Subcutaneous abdominal adipose tissue (tissue), 5 donors: ENCODE data around the gene JMJD7.

Source experiments
- H3K27ac ChIP-seq: one replicate; pipeline ENCODE4 v1.7.0; 2013; ENCODE audit warnings: low read depth, mild to moderate bottlenecking, inconsistent platforms, low read length, moderate library complexity
- H3K27me3 ChIP-seq, 5 donors: one replicate each; pipeline ENCODE4 v1.7.0; 2013; ENCODE audit warnings: low read length in 5 of 5, inconsistent platforms in 1 of 5; ENCODE audit not compliant: control insufficient read depth in 5 of 5, insufficient read depth in 4 of 5
- H3K36me3 ChIP-seq, 5 donors: one replicate each; pipeline ENCODE4 v1.7.0; 2013; ENCODE audit warnings: low read length in 5 of 5; ENCODE audit not compliant: control insufficient read depth in 5 of 5, insufficient read depth in 5 of 5
- H3K4me1 ChIP-seq, 5 donors: one replicate each; pipeline ENCODE4 v1.7.0; 2013; ENCODE audit warnings: low read length in 5 of 5, mild to moderate bottlenecking in 3 of 5, moderate library complexity in 1 of 5; ENCODE audit not compliant: control insufficient read depth in 5 of 5, insufficient read depth in 5 of 5
- H3K4me3 ChIP-seq, 5 donors: one replicate each; pipeline ENCODE4 v1.7.0; 2013; ENCODE audit warnings: low read length in 5 of 5, low read depth in 1 of 5
- H3K9ac ChIP-seq, 5 donors: one replicate each; pipeline ENCODE4 v1.7.0; 2013; ENCODE audit warnings: low read length in 5 of 5, mild to moderate bottlenecking in 4 of 5, moderate library complexity in 3 of 5
- H3K9me3 ChIP-seq, 5 donors: one replicate each; pipeline ENCODE4 v1.7.0; 2013; ENCODE audit warnings: low read length in 5 of 5; ENCODE audit not compliant: control insufficient read depth in 5 of 5
- donor health status: healthy.
- donor health status: healthy.
- donor health status: healthy.
- donor health status: healthy.
- donor health status: healthy.

JMJD7 gene

DNA sequence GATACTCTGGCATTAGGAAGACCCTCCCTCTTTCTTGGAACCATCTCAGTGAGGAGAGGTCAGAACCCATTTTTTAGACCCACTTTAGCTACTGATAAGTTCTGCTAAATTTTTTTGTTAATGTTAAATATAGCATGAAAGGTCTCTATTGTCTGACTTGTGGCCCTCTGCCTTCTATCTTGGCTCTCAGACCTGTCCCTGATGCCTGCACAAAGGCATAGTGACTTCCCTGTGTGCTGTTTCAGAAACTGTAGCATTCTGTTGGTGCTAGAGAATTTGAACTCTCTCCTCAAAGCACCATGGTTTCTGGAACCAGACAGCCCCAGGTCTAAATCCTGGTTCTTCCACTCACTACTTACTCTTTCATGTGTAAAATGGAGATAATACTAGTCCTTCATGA lies 38.2 kb upstream of the JMJD7 start:
- Histone ChIP-seq H3K36me3 (no peaks in the 10 kb centered on the region), H3K27me3 (no peaks in the 10 kb centered on the region), H3K9ac (no peak overlapping the region), H3K27ac (no peak overlapping the region), H3K4me3 (no peak overlapping the region), H3K4me1 (peaks cover 10 to 40% (median 26%) of the 10 kb centered on the region in 5 donors), H3K9me3 (no peaks in the 10 kb centered on the region)

DNA sequence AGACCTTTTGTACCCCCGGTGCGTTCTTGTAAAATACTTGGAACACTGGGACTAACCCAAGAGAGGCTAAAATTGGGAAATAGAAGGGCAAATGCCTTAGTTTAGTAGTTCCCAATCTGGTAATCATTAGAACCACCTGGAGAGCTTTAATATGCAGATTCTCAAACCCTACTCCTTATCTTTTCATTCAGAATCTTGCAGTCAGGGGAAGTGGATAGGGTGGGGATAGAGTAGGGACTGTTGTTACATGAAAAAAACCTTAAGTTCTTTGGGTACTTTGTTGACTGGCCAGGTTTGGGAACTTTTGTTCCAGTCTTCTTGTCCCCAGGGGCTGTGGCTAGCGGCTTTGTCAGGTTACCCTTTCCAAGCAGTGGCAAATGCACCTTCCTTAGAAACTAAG lies 37.7 kb upstream of the JMJD7 start:
- Histone ChIP-seq H3K4me3 (no peak overlapping the region), H3K27me3 (no peaks in the 10 kb centered on the region), H3K36me3 (no peaks in the 10 kb centered on the region), H3K9me3 (no peaks in the 10 kb centered on the region), H3K27ac (no peak overlapping the region), H3K9ac (no peak overlapping the region), H3K4me1 (peaks cover 10 to 40% (median 26%) of the 10 kb centered on the region in 5 donors)

DNA sequence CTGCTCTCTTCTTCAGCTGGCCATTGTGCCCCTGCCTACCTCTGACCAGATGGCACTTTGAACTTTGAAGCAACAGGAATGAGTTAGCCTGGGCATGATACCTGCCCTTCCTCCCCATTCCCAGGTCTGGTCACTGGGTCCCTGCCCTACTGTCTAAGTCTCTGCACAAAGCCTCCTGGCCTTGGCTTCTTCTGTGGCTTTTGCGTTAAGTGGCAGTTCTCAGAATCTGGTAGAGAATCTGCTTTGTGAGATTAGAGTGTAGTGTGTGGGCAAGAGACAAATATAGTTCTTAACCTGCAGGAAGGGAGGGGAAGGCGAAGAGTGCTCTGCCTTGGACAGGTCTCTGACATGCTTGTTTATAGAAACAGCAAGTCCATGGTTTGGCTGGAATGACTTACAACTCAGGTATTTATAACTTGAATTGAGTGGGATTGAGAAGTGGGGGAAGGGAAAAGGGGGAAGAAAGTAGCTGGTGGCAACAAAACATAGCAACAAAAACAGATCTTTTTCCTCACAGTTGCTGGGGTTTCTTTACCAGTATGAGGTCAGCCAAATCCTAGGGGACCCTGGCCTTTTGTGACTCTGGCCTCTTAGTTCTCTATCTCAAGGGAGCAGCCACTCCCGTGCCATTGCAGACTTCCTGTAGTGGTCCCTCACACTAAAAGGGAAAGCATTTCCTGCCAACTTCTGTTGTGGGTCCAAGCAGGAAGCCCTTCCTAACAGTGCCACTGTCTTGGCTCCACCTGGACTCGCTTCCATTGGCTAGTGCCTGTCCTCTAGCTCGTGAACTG lies 36.9 kb upstream of the JMJD7 start:
- Histone ChIP-seq H3K9me3 (no peaks in the 10 kb centered on the region), H3K4me3 (no peak overlapping the region), H3K36me3 (no peaks in the 10 kb centered on the region), H3K4me1 (peaks cover 11 to 42% (median 28%) of the 10 kb centered on the region in 5 donors), H3K27me3 (no peaks in the 10 kb centered on the region), H3K27ac (peak overlapping the region; percentile 10), H3K9ac (no peak overlapping the region)

DNA sequence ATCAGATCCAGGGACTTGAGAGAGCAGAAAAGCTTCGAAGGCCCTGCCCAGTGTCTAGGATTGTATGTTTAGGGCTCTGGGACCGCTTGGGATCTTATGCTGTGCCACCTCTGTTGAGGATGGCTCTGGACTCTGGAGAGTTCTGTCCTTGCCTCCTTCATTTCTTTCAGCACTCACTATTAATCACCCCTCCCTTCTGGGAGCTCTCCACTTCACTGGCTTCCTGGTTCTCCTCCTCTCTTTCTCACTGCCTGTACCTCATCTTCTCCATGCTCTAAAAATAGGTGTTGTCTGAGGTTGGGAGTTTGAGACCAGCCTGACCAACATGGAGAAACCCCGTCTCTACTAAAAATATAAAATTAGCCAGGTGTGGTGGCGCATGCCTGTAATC lies 36.4 kb upstream of the JMJD7 start:
- no peaks in the 10 kb centered on the region for H3K27me3 ChIP-seq
- H3K4me1 ChIP-seq: peaks cover 13 to 48% (median 34%) of the 10 kb centered on the region in 5 donors
- no peak overlapping the region for H3K9ac ChIP-seq
- H3K27ac ChIP-seq: peak overlapping the region; percentile 10
- no peaks in the 10 kb centered on the region for H3K36me3 ChIP-seq
- H3K9me3 ChIP-seq: no peaks in the 10 kb centered on the region
- H3K4me3 ChIP-seq: no peak overlapping the region

DNA sequence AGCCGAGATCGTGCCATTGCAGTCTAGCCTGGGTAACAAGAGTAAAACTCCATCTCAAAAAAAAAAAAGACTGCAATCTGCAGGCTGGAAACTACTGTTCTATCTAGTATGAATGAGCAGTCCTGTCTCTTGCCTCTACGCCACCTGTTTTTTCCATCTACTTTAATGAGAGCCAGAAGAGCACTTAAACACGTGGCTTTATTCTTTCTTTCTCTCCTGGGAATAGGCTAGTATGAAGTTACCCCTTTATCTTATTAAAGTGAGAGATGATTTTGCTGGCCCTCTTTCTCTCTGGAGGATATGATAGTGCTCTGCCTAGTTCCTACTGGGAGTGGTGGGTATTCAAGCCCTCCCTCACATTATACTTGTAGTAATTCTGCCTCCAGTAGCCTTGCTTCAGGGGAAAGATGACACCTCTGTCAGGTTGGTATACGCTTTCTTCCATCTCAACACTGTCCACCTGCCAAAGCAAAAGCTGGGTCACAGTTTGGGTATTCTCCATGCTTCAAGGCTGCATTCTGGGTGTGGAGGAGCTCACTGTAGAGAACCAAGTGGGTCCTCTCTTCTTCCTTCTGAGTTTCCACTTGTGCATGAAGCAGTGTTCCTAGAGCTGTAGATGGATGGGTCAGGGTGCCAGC lies 35.8 kb upstream of the JMJD7 start:
- H3K4me1 ChIP-seq: peaks cover 13 to 54% (median 37%) of the 10 kb centered on the region in 5 donors
- H3K4me3 ChIP-seq: no peak overlapping the region
- peak overlapping the region; percentile 10 for H3K27ac ChIP-seq
- no peaks in the 10 kb centered on the region for H3K36me3 ChIP-seq
- no peak overlapping the region for H3K9ac ChIP-seq
- H3K27me3 ChIP-seq: no peaks in the 10 kb centered on the region
- no peaks in the 10 kb centered on the region for H3K9me3 ChIP-seq

DNA sequence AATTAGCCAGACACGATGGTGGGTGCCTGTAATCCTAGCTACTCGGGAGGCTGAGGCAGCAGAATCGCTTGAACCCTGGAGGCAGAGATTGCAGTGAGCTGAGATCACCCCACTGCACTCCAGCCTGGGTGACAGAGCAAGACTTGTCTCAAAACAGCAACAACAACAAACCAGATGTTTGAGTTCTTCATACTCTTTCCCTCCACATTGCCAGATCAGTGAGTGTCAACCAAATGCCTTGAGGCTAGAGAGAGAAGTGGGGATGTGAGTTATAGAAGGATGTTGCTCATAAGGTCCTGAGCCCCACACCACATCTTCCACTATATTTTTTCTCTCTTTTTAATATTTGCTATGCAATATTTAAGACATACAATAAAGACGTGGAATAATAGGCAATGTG lies 33.8 kb upstream of the JMJD7 start:
- H3K9me3 ChIP-seq: no peaks in the 10 kb centered on the region
- H3K36me3 ChIP-seq: no peaks in the 10 kb centered on the region
- H3K27me3 ChIP-seq: no peaks in the 10 kb centered on the region
- H3K4me3 ChIP-seq: no peak overlapping the region
- H3K27ac ChIP-seq: no peak overlapping the region
- peaks cover 14 to 53% (median 37%) of the 10 kb centered on the region in 5 donors for H3K4me1 ChIP-seq
- H3K9ac ChIP-seq: no peak overlapping the region

DNA sequence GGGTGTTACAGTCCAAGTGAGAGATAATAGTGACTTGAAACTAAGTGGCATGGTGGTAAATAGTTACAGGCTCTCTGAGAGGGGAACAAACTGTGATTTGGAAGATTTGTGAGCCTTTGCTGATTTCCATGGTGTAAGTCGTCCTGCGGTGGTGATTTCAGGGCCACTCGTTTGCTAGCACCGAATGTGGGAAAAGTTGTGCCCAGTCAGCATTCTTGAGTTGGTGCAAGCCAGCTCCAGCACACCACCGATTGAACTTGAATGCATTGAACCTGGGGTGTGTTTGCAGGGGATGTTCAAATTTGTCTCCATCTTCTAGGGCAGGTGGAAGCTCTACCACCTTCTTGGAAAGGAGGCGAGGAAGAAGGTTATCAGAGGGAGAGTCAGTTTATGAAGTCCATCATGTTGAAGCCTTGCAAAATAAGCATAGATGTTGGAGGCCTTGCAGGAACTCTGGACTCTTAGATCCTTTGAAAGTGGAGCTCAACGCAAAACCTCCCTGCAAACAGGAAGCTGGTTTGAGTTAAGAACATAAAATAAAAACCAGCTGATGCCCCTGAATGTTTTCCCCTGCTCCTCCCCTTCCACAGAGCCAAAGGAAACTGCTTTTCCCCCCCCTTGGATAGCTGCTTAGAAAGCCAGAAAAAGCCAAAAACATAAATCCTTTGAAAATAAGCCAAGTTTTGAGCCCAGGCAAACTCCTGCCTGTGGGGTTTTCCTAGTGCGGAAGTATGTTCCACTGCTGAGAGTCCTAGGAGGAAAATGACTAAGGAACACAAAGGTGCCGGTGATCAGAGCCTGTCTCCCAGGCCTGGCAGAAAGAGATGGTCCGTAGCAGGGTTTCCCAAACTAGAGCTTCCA lies 31.7 kb upstream of the JMJD7 start:
- Histone ChIP-seq H3K9ac (peak overlapping the region in 1 of 5 donors; percentile 38), H3K4me1 (peaks cover 4 to 31% (median 17%) of the 10 kb centered on the region in 5 donors), H3K27ac (peak overlapping the region; percentile 50), H3K27me3 (no peaks in the 10 kb centered on the region), H3K36me3 (peaks cover 4 to 19% (median 14%) of the 10 kb centered on the region in 5 donors), H3K4me3 (no peak overlapping the region), H3K9me3 (no peaks in the 10 kb centered on the region)

DNA sequence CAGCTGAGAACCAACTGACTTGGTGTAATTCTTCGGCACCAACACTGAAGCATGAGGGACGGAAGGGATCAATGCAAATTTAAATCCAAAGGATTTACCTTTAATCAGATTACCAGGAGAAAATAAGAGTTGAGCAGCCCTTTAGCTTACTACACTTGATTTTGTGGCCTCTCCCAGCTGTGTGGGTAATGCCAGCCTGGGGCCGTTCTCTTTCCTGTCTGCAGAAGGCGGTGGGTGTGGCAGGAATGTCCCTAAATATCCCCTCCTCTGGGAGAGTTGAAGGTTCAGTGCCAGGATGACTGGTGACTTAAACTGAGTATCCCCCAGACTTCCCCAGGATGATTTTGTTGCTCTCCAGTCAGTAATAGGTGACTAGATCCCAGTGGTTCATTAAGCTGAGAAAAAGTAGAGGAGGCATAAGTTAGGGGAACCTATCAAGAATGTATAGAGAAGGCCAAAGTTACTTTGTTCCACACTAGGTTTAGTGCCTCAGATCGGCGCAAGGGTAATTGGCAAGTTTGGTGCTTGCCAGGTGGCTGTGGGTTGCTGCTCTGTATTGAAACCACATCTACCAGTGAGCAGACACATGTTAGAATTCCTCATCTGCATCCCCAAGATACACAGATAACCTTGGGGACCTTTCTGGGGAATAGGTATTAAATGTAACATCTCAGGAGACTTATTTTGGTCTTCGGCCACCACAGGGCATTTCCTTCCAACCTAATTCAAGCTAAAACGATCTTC lies 30.5 kb upstream of the JMJD7 start:
- Histone ChIP-seq H3K36me3 (peaks cover 4 to 25% (median 17%) of the 10 kb centered on the region in 5 donors), H3K4me3 (no peak overlapping the region), H3K9me3 (no peaks in the 10 kb centered on the region), H3K27me3 (no peaks in the 10 kb centered on the region), H3K9ac (no peak overlapping the region), H3K4me1 (peaks cover 4 to 20% (median 12%) of the 10 kb centered on the region in 5 donors), H3K27ac (peak overlapping the region; percentile 50)

DNA sequence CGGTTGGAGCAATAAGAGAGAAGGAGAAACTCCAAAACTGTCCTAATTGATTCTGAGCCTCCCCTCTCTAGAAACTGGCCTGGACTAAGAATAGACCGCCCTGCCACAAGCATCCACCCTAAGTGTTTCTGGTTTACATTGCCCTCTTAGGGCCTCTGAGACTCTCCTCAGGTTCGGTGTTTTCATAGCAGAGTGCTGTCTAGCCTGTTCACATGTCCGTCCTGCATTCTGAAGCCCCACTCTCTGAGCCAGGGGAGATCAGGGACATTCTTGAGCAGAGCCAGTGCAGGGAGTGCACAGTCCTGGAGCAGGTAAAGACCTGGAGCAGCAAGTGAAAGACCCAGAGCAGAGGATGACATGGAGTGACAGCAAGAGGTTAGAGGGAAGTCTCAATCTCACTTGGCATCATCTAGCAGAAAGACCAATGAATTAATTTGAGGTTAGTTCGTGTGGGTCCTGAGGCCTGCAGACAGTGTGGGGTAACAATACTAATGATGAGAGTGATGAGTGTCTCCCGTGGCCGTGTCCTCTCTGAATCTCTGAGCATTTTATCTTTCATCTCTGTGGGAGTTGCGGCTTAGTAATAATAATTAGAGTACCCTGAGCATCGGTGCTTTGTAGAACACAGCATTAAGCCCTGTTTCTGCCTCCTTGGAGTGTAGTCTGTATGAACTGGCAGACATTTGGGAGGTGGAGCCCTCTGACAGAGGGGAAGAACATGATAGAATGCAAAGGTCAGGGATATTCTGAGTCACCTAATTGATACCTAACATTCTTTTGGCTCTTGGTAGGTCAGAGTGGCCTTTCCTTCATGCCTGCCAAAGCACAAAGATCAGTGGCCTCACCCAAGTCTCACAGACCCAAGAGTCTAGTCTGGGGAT lies 29.0 kb upstream of the JMJD7 start:
- Histone ChIP-seq H3K27ac (no peak overlapping the region), H3K27me3 (no peaks in the 10 kb centered on the region), H3K9ac (no peak overlapping the region), H3K4me3 (no peak overlapping the region), H3K9me3 (no peaks in the 10 kb centered on the region), H3K4me1 (peaks cover 4 to 18% (median 12%) of the 10 kb centered on the region in 5 donors), H3K36me3 (peaks cover 6 to 25% (median 17%) of the 10 kb centered on the region in 5 donors)
